ENCODE measurements around the gene MYH16.
"Not testable (repeated sequence)": the region's sequence is repeated elsewhere in the genome, so short reads cannot be mapped to it uniquely, and the experiment has no call there.

MYH16 gene

GRCh38 chr7:99224899-99225265, 47.8 kb upstream of the MYH16 start (continued):
- no peak for TF ChIP-seq CREB5 (CRISPR knock-in tag; IDR thresholded peaks at IDR 0.05; ENCODE audit: low read depth)
- TF ChIP-seq ISL1 (CRISPR knock-in tag; IDR thresholded peaks at IDR 0.05) = no peak
- no peak for TF ChIP-seq BACH2 (CRISPR knock-in tag; IDR thresholded peaks at IDR 0.05; ENCODE audit: borderline replicate concordance)
- no peak for TF ChIP-seq GLIS3 (CRISPR knock-in tag; IDR thresholded peaks at IDR 0.05)
- no peak for TF ChIP-seq TOX (CRISPR knock-in tag; IDR thresholded peaks at IDR 0.05; ENCODE audit: borderline replicate concordance)
- no peak for TF ChIP-seq ZC3H10 (CRISPR knock-in tag; IDR thresholded peaks at IDR 0.05)
- TF ChIP-seq ESRRG (CRISPR knock-in tag; IDR thresholded peaks at IDR 0.05) = no peak
- TF ChIP-seq ZNF8 (CRISPR knock-in tag; IDR thresholded peaks at IDR 0.05) = no peak
- TF ChIP-seq ZNF70 (CRISPR knock-in tag; IDR thresholded peaks at IDR 0.05) = no peak
- TF ChIP-seq ARNTL (CRISPR knock-in tag; IDR thresholded peaks at IDR 0.05; ENCODE audit: borderline replicate concordance, low read depth) = no peak

- no peak for ATAC-seq
- TF ChIP-seq ESRRG (CRISPR knock-in tag; IDR thresholded peaks at IDR 0.05) (no peak), RARB (CRISPR knock-in tag; IDR thresholded peaks at IDR 0.05) (no peak), ZNF70 (CRISPR knock-in tag; IDR thresholded peaks at IDR 0.05) (no peak), CSDC2 (CRISPR knock-in tag; IDR thresholded peaks at IDR 0.05) (no peak), CREB5 (CRISPR knock-in tag; IDR thresholded peaks at IDR 0.05; ENCODE audit: low read depth) (no peak), PATZ1 (CRISPR knock-in tag; IDR thresholded peaks at IDR 0.05; ENCODE audit: borderline replicate concordance) (no peak), GLIS3 (CRISPR knock-in tag; IDR thresholded peaks at IDR 0.05) (no peak), CSRNP3 (CRISPR knock-in tag; IDR thresholded peaks at IDR 0.05) (no peak), SNAI2 (CRISPR knock-in tag; IDR thresholded peaks at IDR 0.05) (no peak)
Observed at GRCh38 chr7:99229234-99229633, 43.4 kb upstream of the MYH16 start.

- no peak for ATAC-seq
- no peak for TF ChIP-seq POU6F1 (CRISPR knock-in tag; IDR thresholded peaks at IDR 0.05; ENCODE audit: borderline replicate concordance, low read depth)
- TF ChIP-seq, protein P1, sequence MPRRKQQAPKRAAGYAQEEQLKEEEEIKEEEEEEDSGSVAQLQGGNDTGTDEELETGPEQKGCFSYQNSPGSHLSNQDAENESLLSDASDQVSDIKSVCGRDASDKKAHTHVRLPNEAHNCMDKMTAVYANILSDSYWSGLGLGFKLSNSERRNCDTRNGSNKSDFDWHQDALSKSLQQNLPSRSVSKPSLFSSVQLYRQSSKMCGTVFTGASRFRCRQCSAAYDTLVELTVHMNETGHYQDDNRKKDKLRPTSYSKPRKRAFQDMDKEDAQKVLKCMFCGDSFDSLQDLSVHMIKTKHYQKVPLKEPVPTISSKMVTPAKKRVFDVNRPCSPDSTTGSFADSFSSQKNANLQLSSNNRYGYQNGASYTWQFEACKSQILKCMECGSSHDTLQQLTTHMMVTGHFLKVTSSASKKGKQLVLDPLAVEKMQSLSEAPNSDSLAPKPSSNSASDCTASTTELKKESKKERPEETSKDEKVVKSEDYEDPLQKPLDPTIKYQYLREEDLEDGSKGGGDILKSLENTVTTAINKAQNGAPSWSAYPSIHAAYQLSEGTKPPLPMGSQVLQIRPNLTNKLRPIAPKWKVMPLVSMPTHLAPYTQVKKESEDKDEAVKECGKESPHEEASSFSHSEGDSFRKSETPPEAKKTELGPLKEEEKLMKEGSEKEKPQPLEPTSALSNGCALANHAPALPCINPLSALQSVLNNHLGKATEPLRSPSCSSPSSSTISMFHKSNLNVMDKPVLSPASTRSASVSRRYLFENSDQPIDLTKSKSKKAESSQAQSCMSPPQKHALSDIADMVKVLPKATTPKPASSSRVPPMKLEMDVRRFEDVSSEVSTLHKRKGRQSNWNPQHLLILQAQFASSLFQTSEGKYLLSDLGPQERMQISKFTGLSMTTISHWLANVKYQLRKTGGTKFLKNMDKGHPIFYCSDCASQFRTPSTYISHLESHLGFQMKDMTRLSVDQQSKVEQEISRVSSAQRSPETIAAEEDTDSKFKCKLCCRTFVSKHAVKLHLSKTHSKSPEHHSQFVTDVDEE (CRISPR knock-in tag; IDR thresholded peaks at IDR 0.05) = no peak
- no peak for TF ChIP-seq OSR1 (CRISPR knock-in tag; IDR thresholded peaks at IDR 0.05)
- no peak for TF ChIP-seq TOX (CRISPR knock-in tag; IDR thresholded peaks at IDR 0.05; ENCODE audit: borderline replicate concordance)
- no peak for TF ChIP-seq CREB5 (CRISPR knock-in tag; IDR thresholded peaks at IDR 0.05; ENCODE audit: low read depth)
- TF ChIP-seq BACH2 (CRISPR knock-in tag; IDR thresholded peaks at IDR 0.05; ENCODE audit: borderline replicate concordance) = no peak
- no peak for TF ChIP-seq ZNF8 (CRISPR knock-in tag; IDR thresholded peaks at IDR 0.05)
Observed at GRCh38 chr7:99232082-99232770, 40.4 kb upstream of the MYH16 start.

- ATAC-seq = not testable (repeated sequence)
Observed at GRCh38 chr7:99232955-99233354, 39.7 kb upstream of the MYH16 start.

Data from SK-N-SH treated with all-trans-retinoic acid at 6 μM for 48 hours (cell line).